Daoy (cell line): ENCODE measurements around the gene MCM3AP. TPM values are rescaled to one million over a fixed set of nuclear protein-coding genes. Genes with fewer than 3 reads are reported as not detected.

Source experiments
- DNase-seq: peaks from one replicate; pipeline ENCODE4 v3.0.0-alpha.2; 2015; ENCODE audit warnings: low read depth
- total RNA-seq: library from RNA; depleted of rRNA; stranded (reverse); fragments of >200 nt; shearing (Covaris generic); gene quantifications from 2 replicates; pipeline ENCODE4 v1.2.3, GENCODE V29; 2014

The MCM3AP gene
- total RNA-seq, 1 experiment from 2014 or later, result 100.0 TPM

- DNase-seq, result no peak
Measured at GRCh38 chr21:46273341-46273740, 12.1 kb downstream of the MCM3AP start.

GRCh38 chr21:46269466-46269865, 15.9 kb downstream of the MCM3AP start:
- no peak for DNase-seq

DNA sequence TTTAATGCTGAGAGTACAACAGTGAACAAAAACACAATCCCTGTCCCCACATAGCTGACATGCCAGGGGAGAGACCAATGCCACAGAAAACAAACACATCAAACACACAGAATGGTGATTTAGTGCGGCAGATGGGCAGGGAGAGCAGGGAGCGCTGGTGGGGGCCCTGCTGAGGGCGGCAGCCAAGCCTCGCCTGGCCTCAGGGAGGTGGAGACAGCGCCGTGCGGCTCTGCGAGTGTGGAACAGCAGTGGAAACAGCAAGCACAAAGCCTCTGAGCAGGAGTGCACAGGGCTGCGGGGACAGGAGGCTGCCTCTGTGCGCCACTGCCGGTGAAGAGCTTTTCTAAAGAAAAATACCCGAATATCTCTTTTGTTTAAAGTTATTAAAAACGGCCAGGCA, 17.0 kb downstream of the MCM3AP start:
- DNase-seq, result no peak

- DNase-seq, result no peak
Measured at GRCh38 chr21:46266946-46267345, 18.5 kb downstream of the MCM3AP start.

DNA sequence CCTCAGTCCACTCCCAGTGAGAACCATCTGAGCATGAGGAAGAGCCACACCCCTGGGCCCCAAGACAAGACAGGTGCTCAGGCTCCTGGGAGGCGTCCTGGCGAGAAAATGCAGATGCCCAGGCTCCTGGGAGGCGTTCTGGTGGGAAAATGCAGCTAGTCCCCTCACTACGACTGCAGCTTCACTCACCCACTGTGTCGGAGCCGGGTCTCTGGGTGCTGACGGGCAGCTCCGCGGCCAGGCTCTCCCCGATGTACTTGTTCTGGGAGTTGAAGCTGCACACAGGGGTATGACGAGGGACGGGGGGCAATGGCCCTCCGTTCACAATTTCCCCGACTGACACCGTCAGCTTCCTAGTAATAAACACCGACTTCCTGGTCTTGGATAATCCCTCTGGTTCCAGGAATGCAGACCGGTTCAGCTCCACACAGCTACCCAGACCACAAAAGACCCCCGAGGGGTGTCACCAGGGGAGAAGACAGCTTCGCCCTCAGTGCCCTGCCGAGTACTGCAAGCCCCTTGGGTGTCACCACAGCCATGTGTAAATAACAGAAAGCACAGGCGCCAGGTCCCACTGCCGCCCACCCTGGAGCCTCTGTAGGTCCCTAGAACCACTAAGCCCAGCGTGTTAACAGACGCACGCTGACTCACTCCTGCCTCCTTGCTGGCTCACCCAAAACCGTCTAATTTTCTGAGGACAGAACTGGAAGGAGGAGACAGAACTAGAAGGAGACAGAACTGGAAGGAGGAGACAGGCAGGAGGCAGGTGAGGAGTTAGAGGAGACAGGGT, 19.5 kb downstream of the MCM3AP start:
- DNase-seq, result no peak

GRCh38 chr21:46264690-46265144, 20.7 kb downstream of the MCM3AP start:
- no peak for DNase-seq

GRCh38 chr21:46264046-46264689, 21.2 kb downstream of the MCM3AP start:
- no peak for DNase-seq

DNA sequence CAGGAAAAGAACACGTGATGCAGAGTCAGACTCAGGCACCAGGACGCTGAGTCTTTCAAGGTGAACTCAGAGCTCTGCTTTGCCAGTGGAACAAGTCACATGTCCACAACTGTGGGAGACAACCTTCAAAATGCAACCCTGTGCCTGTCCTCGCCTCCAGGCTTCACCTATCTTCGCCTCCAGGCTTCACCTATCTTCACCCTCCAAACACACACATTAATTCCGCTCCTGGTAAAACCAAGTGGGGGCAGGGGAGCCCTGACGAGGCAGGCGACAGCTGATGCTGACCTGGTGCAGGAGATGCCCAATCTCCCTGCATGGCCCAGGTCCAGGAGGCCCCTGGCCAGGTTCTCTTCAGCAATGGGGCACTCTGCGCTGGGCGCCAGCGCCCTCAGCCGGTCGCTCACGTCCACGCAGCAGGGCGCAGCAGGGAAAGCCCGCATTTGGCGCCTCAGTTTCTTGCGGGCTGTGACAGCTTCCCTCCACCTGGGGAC, 28.9 kb downstream of the MCM3AP start:
- DNase-seq, result no peak

GRCh38 chr21:46255758-46256337, 29.6 kb downstream of the MCM3AP start:
- no peak for DNase-seq

DNA sequence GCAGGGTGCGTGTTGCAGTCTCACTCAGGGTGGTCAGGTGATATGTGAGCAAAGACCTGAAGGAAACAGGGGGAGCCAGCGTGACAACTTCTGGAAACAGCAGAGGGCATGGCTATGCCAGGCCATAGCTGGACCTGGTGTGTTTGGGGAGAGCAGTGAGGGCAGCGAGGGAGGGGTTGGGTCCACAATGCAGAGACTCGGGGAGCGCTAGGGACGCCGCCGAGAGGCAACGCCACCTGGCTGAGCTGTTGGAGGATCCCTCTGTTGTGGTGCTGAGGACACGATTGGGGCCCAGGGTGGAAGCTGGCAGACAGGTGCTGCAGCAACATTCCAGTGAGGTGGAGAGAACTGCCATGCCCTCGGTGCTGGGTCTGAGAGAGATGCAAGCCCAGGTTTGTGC, 30.2 kb downstream of the MCM3AP start:
- no peak for DNase-seq

DNA sequence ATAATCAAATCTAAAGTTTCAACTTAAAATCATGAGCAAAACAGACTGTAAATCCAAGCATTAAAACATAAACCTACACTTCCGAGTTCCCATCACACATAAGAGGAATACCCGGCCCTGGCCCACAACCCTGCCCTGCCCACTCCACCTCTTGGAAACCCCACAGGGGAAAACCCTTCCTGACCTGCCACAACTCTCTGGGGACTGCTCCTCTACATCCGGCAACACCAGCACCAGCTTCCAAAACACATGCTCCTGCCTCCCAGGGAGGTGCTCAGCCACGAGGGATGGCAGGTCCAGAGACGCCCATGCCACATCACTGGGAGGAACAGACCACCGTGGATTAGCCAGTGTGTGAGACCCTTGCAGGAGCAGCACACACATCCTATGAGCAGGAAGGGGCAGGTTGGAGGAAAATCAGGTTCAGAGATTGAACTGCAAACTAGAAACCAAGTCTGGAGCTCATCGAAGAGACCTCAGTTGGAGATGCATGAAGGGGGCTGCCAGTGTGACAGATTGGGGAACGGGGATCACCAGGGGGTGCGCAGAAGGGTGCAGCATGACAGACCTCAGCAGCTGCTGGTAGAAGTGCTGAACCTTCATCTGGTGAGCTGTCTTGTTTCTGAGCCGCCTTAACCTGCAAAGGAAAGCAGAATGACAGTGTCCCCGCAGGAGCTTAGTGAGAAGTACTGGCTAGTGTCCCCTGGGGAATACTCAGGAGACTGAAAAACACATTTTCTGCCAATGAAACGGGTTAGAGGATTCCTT, 31.0 kb downstream of the MCM3AP start:
- DNase-seq, result no peak

DNA sequence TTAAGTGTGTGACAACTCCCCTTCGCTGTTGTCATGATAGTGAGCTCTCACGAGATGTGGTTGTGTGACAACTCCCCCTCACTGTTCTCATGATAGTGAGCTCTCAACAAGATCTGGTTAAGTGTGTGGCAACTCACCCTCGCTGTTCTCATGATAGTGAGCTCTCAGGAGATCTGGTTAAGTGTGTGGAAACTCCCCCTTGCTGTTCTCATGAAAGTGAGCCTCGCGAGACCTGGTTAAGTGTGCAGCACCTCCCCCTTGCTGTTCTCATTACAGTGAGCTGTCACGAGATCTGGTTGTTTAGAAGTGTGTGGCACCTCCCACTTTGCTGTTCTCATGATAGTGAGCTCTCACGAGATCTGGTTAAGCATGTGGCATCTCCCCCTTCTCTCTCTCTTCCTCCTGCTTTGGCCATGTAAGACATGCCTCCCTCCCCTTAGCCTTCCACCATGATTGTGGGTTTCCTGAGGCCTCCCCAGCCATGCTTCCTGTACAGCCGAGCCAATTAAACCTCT, 31.7 kb downstream of the MCM3AP start:
- DNase-seq, result no peak

DNA sequence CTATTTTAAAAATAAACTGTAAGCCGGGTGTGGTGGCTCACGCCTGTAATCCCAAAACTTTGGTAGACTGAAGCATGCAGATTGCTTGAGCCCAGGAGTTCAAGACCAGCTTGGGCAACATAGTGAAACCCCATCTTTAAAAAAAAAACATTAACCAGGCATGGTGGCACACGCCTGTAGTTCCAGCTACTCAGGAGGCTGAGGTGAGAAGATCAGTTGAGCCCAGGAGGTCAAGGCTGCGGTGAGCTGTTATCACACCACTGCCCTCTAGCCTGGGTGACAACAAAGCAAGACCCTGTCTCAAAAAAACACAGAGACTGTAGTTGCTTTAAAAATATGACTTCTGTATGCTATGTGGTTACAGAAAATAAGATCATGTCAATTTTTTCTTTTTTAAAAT, 32.6 kb downstream of the MCM3AP start:
- DNase-seq, result no peak

- no peak for DNase-seq
Measured at GRCh38 chr21:46250146-46250725, 35.2 kb downstream of the MCM3AP start.

- DNase-seq, result no peak
Measured at GRCh38 chr21:46248827-46249226, 36.6 kb downstream of the MCM3AP start.

DNA sequence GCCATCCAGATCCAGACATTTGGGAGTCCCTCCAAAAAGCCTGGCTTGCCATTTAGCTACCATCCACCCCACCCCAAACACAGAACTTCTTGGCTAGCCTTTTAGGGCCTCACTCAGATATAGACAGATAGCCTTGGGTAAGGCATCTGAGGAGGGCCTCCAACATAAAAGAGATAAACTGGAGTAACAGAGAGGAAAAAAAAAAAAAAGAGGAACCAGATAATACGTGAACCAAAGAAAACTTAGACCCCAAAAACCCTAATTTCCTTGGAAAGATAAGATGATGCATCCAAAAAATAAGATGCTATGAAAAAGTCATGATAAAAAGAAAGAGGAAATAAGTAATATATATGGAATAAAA, 37.0 kb downstream of the MCM3AP start:
- DNase-seq, result no peak

- DNase-seq, result no peak
Measured at GRCh38 chr21:46247699-46248421, 37.6 kb downstream of the MCM3AP start.

DNA sequence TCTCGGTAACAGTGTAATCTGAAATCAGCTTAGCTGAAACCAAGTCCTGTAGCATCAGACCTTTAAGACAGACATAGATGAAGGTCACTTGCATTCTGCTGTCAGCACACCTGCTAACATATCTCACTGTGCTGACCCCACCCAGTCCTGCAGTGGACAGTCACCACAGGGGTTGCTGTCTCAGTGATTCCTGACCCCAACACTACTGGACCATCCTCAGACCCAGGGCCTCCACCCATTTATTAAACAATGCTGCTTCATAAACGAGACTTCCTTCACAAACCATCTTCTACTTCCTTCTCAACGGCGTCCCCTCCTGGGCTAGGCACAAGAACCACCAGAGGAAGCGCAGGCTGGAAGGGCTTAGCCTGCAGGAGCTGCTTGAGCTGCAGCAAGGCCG, 39.1 kb downstream of the MCM3AP start:
- DNase-seq, result no peak

- no peak for DNase-seq
Measured at GRCh38 chr21:46245213-46245915, 40.0 kb downstream of the MCM3AP start.

GRCh38 chr21:46244602-46245001, 40.8 kb downstream of the MCM3AP start:
- no peak for DNase-seq
